HepG2 (cell line): ENCODE data around the gene ZMYND8. TPM values are rescaled to one million over a fixed set of nuclear protein-coding genes. Genes with fewer than 3 reads are reported as not detected.

Experiments used
- ADNP ChIP-seq: sonication (generic); formaldehyde crosslinking; IDR thresholded peaks from 2 replicates; pipeline ENCODE4 v1.4.0; 2020; ENCODE audit warnings: missing genetic modification reagents
- JDP2 ChIP-seq: sonication (generic); formaldehyde crosslinking; IDR thresholded peaks from 2 replicates; pipeline ENCODE4 v1.8.1; 2022; ENCODE audit warnings: missing genetic modification reagents, borderline replicate concordance
- NR2F6 ChIP-seq, 2 experiments: IDR thresholded peaks; 2 replicates each; pipeline ENCODE4 v1.6.1; 2016; ENCODE audit warnings: antibody characterized with exemption in 1 of 2, mild to moderate bottlenecking in 1 of 2
- RFX3 ChIP-seq: IDR thresholded peaks from 2 replicates; pipeline ENCODE4 v1.6.1; 2016; ENCODE audit warnings: missing biosample characterization, missing genetic modification reagents
- ZBTB20 ChIP-seq: sonication (generic); formaldehyde crosslinking; IDR thresholded peaks from 2 replicates; pipeline ENCODE4 v1.8.1; 2023; ENCODE audit warnings: missing genetic modification reagents, low read depth, mild to moderate bottlenecking, borderline replicate concordance
- ZBTB3 ChIP-seq: sonication (generic); formaldehyde crosslinking; IDR thresholded peaks from 2 replicates; pipeline ENCODE4 v1.4.0; 2020; ENCODE audit warnings: low read depth, mild to moderate bottlenecking, moderate library complexity, missing genetic modification reagents, borderline replicate concordance
- ZBTB39 ChIP-seq: sonication (generic); formaldehyde crosslinking; IDR thresholded peaks from 2 replicates; pipeline ENCODE4 v1.5.0; 2020; ENCODE audit warnings: missing genetic modification reagents
- ZFP36 ChIP-seq: fragments of 150-350 bp; IDR thresholded peaks from 2 replicates; pipeline ENCODE4 v1.6.1; 2018; ENCODE audit warnings: borderline replicate concordance, low read length, low read depth; ENCODE audit not compliant: partially characterized antibody
- ZNF687 ChIP-seq: sonication (generic); formaldehyde crosslinking; IDR thresholded peaks from 2 replicates; pipeline ENCODE4 v1.5.1; 2020; ENCODE audit warnings: mild to moderate bottlenecking, missing genetic modification reagents, moderate library complexity
- ZNF816 ChIP-seq: sonication (generic); formaldehyde crosslinking; IDR thresholded peaks from 2 replicates; pipeline ENCODE4 v1.8.0; 2022; ENCODE audit warnings: missing genetic modification reagents, mild to moderate bottlenecking, borderline replicate concordance
- polyA plus RNA-seq, 8 experiments: library from polyadenylated mRNA; depleted of rRNA in 3 of 8; stranded (reverse) in 7 of 8; unstranded in 1 of 8; fragments of >200 nt; fragmentation: Illumina TruSeq in 4 of 8; extraction: Trizol in 4 of 8; gene quantifications; 2 replicates each; pipeline versions ENCODE4 v1.2.1 to v1.2.3, GENCODE V29; 2011 to 2016; ENCODE audit warnings: low read depth in 4 of 8, missing spikeins in 1 of 8, mixed read lengths in 1 of 8; ENCODE audit not compliant: insufficient read depth in 1 of 8
- total RNA-seq, 5 experiments: library from RNA; depleted of rRNA; stranded (reverse); fragments of >200 nt; fragmentation: Illumina TruSeq; extraction: Trizol; gene quantifications; 2 replicates each; pipeline ENCODE4 v1.2.3, GENCODE V29; 2016; ENCODE audit warnings: low read depth in 1 of 5
- TF ChIP-seq, protein P1 (sequence below): sonication (generic); formaldehyde crosslinking; IDR thresholded peaks from 2 replicates; pipeline ENCODE4 v1.4.0; 2020; ENCODE audit warnings: mild to moderate bottlenecking, low read depth, missing genetic modification reagents
- TF ChIP-seq, protein P2 (sequence below): sonication (generic); formaldehyde crosslinking; IDR thresholded peaks from 2 replicates; pipeline ENCODE4 v1.4.0; 2020; ENCODE audit warnings: mild to moderate bottlenecking, missing genetic modification reagents

Gene ZMYND8
- total and polyA plus RNA-seq, 2 of the 13 experiments (the other 11 are each of a cell fraction or from before 2014, with no cell fraction given), result 53.9 to 84.7 TPM

DNA sequence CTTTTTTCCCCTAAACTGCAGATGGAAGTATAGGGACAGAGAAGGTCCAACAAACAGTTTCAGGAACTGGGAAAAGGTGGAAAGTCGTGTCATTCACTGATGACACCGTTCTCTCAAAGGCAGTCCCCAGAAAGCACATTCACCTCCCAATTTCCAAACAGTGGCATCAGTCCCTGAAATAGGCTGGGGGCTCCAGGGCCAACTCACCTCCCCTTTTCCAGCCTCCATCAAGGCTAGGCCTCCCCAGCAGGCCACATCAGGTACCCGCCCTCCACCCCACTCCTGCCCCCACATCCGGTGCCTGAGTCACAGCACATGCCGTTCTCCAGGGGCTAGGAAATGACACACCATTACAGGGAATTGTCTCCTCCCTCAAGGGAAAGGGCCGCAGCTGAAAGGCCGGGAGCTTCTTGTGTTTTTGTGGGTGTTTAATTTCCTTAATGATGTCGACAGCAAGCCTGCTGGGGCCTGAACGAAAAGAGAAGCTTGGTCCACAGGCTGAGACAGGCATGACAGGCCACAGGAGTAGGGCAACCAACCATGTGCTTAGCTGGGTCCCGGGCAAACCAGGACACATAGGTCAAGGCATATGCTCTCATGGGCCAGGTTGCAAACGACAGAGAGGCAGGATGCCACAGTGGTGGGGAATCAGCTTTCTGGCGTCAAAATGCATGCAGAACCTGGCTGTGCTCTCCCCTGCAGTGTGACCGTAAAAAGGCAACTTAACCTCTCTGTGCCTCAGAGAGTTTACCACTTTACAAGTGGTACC is 39.2 kb downstream of the ZMYND8 start (continued):
- TF ChIP-seq, protein P1, sequence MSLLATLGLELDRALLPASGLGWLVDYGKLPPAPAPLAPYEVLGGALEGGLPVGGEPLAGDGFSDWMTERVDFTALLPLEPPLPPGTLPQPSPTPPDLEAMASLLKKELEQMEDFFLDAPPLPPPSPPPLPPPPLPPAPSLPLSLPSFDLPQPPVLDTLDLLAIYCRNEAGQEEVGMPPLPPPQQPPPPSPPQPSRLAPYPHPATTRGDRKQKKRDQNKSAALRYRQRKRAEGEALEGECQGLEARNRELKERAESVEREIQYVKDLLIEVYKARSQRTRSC, result no peak
- TF ChIP-seq NR2F6 (IDR thresholded peaks at IDR 0.05) (no peak), NR2F6 (CRISPR knock-in tag; IDR thresholded peaks at IDR 0.05) (no peak), ZBTB3 (no peak), ZNF816 (CRISPR knock-in tag) (no peak), ZBTB20 (CRISPR knock-in tag) (no peak), ZNF687 (peak; percentile 81), JDP2 (CRISPR knock-in tag) (no peak), ZFP36 (no peak), ADNP (CRISPR knock-in tag) (no peak), RFX3 (CRISPR knock-in tag) (no peak), ZBTB39 (CRISPR knock-in tag) (no peak)
- TF ChIP-seq, protein P2, sequence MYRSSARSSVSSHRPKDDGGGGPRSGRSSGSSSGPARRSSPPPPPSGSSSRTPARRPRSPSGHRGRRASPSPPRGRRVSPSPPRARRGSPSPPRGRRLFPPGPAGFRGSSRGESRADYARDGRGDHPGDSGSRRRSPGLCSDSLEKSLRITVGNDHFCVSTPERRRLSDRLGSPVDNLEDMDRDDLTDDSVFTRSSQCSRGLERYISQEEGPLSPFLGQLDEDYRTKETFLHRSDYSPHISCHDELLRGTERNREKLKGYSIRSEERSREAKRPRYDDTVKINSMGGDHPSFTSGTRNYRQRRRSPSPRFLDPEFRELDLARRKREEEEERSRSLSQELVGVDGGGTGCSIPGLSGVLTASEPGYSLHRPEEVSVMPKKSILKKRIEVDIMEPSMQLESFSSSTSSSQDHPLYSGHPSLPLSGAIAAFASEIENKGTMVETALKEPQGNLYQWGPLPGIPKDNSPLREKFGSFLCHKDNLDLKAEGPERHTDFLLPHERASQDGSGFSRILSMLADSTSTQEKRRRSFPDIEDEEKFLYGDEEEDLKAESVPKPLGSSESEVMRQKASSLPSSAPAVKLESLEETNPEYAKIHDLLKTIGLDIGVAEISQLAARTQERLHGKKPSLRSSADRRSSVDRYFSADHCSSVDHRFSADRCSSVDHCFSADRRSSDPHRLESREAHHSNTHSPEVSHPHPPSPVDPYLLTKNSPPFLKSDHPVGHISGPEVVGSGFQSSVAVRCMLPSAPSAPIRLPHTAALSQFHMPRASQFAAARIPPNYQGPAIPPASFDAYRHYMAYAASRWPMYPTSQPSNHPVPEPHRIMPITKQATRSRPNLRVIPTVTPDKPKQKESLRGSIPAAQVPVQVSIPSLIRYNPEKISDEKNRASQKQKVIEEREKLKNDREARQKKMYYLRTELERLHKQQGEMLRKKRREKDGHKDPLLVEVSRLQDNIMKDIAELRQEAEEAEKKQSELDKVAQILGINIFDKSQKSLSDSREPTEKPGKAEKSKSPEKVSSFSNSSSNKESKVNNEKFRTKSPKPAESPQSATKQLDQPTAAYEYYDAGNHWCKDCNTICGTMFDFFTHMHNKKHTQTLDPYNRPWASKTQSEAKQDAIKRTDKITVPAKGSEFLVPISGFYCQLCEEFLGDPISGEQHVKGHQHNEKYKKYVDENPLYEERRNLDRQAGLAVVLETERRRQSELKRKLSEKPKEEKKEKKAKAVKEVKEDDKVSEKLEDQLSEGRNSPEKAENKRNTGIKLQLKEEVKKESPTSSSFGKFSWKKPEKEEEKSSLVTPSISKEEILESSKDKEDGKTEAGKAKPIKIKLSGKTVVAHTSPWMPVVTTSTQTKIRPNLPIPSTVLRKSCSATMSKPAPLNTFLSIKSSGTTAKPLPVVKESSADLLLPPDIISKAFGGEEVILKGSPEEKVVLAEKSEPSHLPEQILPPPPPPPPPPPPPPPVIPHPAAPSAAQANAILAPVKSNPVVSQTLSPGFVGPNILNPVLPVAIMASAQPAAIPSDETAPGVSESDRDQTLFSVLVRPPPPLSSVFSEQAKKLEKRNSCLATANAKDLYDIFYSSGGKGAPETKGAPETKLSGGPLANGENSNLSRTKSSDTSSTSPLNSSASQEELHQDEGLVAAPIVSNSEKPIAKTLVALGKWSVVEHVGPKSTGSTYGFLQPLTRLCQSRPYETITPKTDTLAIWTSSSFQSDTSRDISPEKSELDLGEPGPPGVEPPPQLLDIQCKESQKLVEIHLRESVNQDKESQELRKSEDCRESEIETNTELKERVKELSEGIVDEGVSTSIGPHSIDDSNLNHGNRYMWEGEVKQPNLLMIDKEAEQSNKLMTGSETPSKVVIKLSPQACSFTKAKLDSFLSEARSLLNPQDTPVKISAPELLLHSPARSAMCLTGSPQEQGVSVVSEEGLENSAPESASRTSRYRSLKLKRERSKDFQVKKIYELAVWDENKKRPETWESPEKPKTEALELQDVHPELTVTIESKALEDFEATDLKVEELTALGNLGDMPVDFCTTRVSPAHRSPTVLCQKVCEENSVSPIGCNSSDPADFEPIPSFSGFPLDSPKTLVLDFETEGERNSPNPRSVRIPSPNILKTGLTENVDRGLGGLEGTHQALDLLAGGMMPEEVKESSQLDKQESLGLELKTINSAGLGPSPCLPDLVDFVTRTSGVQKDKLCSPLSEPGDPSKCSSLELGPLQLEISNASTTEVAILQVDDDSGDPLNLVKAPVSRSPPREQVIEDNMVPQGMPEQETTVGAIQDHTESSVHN (CRISPR knock-in tag), result no peak
